ENCODE data around the gene NOTUM.

DNA sequence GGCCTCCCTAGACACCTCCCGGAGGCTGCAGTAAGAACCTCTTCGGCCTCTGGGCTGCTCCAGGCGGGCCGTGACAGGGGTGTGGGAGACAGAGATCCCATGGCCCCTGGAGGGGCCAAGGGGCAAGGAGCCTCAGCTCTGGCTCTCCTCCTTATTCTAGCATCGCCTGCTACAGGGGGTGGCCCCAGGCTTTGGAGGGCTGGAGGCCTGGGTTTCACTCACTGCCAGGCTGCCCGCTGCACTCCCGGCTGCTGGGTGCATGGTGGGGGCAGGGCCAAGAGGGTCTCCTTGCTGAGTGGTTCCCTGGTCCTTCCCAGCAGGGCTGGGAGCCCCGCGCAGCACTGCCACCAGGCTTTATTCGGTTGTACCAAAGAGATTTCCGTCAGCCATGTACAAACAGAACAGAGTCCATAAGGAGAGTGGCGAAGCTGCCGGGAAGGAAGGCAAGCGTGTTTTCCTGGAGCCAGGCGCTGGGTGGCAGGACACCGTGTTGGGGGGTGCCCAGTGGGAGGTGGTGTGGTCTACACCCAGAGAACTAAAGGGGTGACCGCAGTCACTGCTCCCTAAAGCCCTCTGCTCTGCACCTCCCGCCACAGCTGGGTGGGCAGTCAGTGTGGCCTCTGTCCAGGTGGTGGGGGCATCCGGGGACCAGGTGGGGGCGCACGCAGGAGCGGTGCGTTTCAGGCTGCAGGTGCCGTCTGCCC, 56.9 kb downstream of the NOTUM start:
- TF ChIP-seq, protein P1, sequence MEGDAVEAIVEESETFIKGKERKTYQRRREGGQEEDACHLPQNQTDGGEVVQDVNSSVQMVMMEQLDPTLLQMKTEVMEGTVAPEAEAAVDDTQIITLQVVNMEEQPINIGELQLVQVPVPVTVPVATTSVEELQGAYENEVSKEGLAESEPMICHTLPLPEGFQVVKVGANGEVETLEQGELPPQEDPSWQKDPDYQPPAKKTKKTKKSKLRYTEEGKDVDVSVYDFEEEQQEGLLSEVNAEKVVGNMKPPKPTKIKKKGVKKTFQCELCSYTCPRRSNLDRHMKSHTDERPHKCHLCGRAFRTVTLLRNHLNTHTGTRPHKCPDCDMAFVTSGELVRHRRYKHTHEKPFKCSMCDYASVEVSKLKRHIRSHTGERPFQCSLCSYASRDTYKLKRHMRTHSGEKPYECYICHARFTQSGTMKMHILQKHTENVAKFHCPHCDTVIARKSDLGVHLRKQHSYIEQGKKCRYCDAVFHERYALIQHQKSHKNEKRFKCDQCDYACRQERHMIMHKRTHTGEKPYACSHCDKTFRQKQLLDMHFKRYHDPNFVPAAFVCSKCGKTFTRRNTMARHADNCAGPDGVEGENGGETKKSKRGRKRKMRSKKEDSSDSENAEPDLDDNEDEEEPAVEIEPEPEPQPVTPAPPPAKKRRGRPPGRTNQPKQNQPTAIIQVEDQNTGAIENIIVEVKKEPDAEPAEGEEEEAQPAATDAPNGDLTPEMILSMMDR (conservative IDR thresholded peaks at IDR 0.05; ENCODE audit: low read depth, low read length): no peak
- TF ChIP-seq EZH2 (IDR thresholded peaks at IDR 0.05; ENCODE audit: borderline replicate concordance, low read depth, low read length, poor library complexity, severe bottlenecking): no peak

Data from A673 (cell line).